ENCODE measurements around the gene MACF1.

DNA sequence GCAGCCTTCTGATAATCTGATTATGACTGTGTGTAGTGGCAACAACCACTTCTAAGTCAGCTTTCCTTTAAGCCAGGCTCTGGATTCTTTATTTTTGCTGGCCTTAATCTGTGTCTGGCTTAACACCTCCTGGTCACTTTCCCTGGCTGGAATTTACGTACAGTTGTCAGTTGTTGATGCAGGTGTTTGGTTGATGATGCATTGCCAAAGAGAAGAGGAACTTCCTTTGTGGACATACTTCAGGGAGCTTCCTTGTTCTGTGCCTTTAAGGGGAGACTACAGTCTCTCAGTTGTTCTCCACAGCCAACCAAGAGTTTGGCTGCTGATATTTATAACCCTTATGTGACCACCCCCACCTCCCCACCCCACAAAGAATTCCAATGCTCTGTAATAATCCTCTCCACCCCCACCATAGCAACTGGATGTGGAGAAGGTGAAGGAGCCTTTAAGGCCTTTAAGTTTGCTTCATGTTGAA lies 190.9 kb downstream of the MACF1 start:
- TF ChIP-seq, protein P1, sequence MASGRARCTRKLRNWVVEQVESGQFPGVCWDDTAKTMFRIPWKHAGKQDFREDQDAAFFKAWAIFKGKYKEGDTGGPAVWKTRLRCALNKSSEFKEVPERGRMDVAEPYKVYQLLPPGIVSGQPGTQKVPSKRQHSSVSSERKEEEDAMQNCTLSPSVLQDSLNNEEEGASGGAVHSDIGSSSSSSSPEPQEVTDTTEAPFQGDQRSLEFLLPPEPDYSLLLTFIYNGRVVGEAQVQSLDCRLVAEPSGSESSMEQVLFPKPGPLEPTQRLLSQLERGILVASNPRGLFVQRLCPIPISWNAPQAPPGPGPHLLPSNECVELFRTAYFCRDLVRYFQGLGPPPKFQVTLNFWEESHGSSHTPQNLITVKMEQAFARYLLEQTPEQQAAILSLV (CRISPR knock-in tag; IDR thresholded peaks at IDR 0.05; ENCODE audit: borderline replicate concordance) = no peak
- TF ChIP-seq CHD2 (IDR thresholded peaks at IDR 0.05; ENCODE audit: low read depth, low read length) (no peak), ZNF12 (CRISPR knock-in tag; IDR thresholded peaks at IDR 0.05) (no peak), POLR2AphosphoS5 (IDR thresholded peaks at IDR 0.05; ENCODE audit: low read depth, low read length) (no peak), ZNF609 (CRISPR knock-in tag; IDR thresholded peaks at IDR 0.05; ENCODE audit: borderline replicate concordance) (no peak)

Measured in HepG2 (cell line).